ENCODE measurements around the gene ADORA2A.

The ADORA2A gene

GRCh38 chr22:24416611-24417010, 10.8 kb upstream of the ADORA2A start:
- no peak overlapping the region for H3K4me3 ChIP-seq (ENCODE audit: control insufficient read depth, low read depth, low read length)
- TF ChIP-seq CTCF (IDR thresholded peaks at IDR 0.05; ENCODE audit: control insufficient read depth, insufficient read depth, low read depth, low read length, missing control alignments): no peak
- DNase-seq (ENCODE audit: low read depth): no peak

- H3K4me3 ChIP-seq (ENCODE audit: control insufficient read depth, low read depth, low read length): no peak overlapping the region
- DNase-seq (ENCODE audit: low read depth): no peak
- TF ChIP-seq CTCF (IDR thresholded peaks at IDR 0.05; ENCODE audit: control insufficient read depth, insufficient read depth, low read depth, low read length, missing control alignments): no peak
These were observed 10.2 kb upstream of the ADORA2A start for GRCh38 chr22:24417200-24417599.

DNA sequence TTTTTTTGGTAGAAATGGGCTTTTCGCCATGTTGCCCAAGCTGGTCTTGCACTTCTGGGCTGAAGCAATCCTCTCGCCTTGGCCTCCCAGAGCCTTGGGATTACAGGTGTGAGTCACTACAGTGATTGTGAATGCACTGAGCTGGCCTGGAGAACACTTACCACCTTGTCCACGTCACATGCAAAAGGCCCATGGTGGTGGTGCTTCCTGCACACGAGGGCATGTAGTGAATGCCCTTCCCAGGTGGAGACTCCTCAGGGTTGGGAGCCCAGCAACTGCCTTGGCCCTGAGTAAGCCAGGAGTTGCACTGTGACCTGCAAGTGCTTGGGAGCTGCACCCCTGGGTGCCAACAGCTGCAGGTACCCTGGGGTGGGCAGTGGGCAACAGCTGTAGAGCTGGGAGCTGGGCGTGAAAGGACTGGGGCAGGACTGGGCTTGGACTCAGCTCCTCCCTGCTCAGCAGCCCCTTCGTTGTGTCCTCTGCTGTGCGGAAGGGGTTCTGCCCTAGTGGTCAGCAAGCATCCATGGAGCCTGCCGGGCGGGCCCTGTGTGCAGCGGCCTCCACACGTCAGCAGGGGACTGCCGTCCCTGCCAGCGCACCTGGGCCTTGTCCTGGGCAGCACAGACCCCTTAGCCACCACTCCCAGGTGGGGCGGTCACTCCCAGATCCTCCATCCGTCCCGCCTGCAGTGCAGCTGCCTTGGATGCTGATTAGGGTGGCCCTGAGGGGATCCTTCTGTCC, 9.3 kb upstream of the ADORA2A start:
- TF ChIP-seq CTCF (IDR thresholded peaks at IDR 0.05; ENCODE audit: control insufficient read depth, insufficient read depth, low read depth, low read length, missing control alignments): no peak
- no peak for DNase-seq (ENCODE audit: low read depth)
- H3K4me3 ChIP-seq (ENCODE audit: control insufficient read depth, low read depth, low read length): no peak overlapping the region

DNA sequence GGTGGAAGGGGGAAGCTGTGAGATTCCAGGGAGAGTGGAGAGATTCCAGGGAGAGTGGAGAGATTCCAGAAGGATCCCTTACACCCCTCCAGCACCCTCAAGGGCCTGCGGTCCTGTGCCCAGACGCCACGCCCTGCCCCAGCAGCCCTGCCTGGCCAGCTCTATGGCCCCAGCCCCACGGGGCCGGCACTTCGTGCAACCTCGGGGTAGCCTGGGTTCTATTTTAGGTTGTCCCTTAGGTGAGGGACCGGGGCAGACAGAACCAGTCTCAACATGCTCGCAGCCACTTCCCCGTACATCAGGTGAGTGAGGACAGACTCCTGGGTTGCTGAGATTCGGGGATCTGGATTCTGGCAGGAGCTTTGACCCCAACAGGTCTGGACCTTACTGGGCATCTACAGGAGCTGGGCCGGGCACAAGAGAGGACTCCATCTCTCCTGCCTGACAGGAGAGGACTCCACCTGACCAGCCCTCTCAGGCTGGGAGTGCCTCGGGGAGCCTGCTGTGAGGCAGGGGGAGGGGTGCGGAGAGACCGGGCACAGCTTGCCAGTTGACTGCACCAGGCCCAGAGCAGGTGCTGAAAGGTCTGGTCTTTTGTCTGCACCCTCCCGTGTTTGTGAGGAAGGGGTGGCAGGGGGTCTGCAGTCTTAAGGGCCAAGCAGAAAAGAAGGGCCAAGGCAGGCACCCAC, 8.5 kb upstream of the ADORA2A start:
- TF ChIP-seq CTCF (IDR thresholded peaks at IDR 0.05; ENCODE audit: control insufficient read depth, insufficient read depth, low read depth, low read length, missing control alignments): no peak
- no peak for DNase-seq (ENCODE audit: low read depth)
- no peak overlapping the region for H3K4me3 ChIP-seq (ENCODE audit: control insufficient read depth, low read depth, low read length)

- DNase-seq (ENCODE audit: low read depth): no peak
- no peak overlapping the region for H3K4me3 ChIP-seq (ENCODE audit: control insufficient read depth, low read depth, low read length)
- no peak for TF ChIP-seq CTCF (IDR thresholded peaks at IDR 0.05; ENCODE audit: control insufficient read depth, insufficient read depth, low read depth, low read length, missing control alignments)
These were observed 7.9 kb upstream of the ADORA2A start for GRCh38 chr22:24419475-24419850.

DNA sequence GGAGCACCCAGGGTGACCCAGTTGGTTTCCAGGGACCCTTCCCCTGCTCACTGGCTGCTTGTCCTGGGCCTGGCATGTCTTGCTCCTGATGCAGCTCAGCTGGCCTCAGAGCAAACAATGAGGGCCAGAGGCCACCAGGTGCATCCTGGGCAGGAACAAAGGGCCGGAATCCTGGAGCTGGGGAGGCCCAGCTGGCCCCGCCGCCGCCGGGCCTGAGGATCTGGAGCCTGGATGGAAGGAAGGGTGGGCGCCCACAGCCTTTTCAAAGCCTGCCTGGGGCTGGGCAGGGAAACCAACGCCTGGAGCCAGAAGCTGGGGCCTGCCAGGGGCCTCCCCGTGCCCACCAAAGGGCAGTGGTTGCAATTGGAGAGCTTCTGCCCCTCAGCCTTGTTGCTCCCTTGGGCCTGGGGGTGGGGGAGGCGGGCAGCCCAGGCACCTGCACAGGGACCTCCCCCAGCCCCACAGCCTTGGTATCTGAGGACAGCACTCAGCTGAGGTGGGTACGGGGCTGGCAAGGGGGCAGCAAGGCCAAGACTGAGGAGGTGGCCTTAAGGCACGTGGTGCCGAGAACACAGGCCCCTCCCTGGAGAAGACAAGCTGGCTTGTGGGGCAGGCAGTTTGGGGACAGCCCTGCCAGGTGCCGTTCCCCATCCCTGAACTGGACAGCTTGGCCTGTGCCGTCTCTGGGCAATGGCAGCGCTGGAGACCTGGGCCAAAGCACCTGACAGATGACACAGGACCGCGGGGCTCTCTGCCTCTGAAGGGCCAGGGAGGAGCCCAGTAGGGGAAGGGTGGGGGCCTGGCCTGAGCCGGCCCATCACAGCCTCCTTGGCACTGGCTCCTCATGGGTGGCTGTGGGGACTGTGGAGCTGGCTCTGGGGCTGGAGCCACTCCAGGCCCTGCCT, 7.1 kb upstream of the ADORA2A start:
- no peak for DNase-seq (ENCODE audit: low read depth)
- no peak overlapping the region for H3K4me3 ChIP-seq (ENCODE audit: control insufficient read depth, low read depth, low read length)
- TF ChIP-seq CTCF (IDR thresholded peaks at IDR 0.05; ENCODE audit: control insufficient read depth, insufficient read depth, low read depth, low read length, missing control alignments): no peak
